Kidney glomerular epithelial cell (primary cell): ENCODE data around the gene FAM78A.

Source experiments
- DNase-seq: peaks from one replicate; lab custom pipeline; 2025; lab: John Stamatoyannopoulos, UW

FAM78A gene

GRCh38 chr9:131276094-131276888 lies at the start of gene FAM78A:
Gene FAM78A (minus strand): TSS chr9:131276510. CDS start chr9:131276179, 331 bp downstream.
- no peak for DNase-seq

- no peak for DNase-seq
Measured at GRCh38 chr9:131324736-131325679, 48.7 kb upstream of the FAM78A start.

DNA sequence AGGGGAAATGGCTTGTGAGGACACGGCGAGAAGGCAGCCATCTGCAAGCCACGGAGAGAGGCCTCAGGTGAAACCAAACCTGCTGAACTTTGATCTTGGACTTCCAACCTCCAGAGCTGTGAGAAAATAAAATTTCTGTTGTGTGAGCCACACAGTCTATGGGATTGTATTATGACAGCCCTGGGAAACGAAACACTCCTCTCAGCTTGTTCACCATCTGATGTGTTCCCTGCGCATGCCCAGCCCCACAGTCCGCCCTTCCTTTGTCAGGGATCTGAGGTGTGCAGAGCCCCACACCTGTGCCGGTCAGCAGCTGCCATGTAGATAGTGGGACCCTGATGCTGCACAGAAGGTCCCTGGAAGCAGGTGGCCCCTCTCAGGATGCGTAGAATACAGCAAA lies 47.3 kb upstream of the FAM78A start:
- DNase-seq, result no peak

GRCh38 chr9:131320031-131320685 lies 43.8 kb upstream of the FAM78A start:
- DNase-seq, result no peak

DNA sequence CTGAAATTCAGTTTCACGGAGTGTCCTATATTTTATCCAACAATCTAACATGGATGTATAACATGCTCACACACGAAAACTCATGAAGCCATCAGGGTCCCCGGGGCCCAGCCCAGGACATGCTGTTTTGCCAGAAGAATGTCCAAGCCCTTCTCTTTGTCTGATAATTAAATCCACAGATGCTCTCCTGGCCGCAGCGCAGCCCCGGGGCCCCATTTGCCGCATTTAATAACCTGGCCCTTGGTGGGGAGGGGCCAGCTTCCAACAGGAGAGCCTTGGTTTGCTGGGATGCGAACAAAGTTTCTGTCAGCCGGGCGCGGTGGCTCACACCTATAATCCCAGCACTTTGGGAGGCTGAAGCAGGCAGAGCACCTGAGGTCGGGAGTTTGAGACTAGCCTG lies 43.2 kb upstream of the FAM78A start:
- DNase-seq, result no peak

DNA sequence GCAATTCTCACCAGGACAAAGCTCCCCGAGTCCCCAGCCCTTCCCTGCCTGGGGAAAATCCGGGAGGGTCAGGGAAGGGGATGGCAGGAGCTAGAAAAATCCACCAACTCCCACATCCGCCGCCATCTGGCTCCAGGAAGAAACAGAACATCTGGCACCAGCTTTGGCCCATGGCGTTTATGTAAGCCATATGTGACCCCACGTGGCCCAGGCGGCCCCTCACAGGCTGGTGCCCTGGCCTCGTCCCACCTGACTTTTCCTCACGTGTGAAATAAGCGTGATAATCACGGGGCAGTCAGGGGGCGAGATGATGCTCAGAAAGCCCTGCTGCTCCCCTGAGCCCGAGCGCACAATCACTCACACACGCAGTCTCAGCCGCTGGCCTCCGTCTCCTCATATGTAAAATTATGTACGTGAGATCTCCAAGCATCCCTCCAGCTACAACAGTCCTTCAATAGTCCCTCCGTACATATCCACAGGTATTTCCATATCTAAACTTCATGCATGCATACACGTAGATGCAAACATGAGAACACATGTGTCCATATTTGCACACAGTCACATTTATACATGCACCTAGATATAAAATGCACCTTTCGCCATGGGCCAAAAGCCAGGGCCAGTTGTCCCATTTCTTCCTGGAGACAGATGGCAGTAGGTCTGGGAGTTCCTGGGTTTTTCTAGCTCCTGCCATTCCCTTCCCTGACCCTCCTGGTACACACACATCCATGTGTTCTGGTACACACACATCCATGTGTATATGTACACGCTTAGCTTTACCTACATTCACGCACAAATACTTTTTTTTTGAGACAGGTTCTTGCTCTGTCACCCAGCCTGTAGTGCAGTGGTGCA lies 42.1 kb upstream of the FAM78A start:
- DNase-seq, result no peak

DNA sequence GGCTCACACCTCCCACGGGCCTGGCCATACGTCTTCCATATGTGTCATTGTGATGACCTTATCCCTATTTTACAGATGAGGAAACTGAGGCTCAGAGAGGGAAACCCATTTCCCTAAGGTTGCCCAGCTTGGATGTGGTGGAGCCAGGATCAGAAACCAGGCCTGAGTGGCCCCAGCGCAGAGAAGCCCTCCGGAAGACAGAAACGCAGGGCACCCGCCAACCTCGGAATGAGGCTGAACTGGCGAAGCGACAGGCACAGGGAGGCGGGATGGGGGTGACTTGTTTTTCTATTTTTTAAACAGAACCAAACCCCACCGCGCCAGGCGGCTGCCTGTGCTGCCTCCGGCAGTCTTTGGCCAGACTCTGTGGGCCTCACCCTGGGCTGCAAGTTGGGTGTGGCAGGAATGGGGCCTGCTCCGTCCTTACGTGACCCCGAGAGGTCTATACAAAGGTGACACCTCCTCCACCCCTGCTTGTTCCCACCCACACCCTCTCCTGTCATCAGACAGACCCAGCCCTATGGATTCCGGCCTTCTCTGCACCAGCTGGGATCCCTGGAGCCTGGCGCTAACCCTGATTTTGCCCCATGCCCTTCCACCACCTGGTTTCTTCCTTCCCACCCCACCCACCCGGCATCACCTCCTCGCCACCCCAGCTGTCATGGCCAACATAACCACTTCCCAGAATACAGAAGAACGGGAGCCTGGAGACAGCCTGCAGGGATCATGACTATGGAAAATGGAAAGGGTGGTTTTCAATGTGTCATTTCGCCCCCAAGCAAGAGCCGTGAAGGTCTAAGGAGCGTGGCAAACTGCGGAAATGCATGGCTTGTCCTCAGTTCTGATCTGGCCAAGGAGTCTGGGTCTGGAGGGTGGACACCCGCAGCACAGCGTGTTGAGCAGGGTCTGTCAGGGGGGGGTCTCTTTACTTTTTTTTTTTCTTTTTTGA lies 36.8 kb upstream of the FAM78A start:
- DNase-seq, result no peak

DNA sequence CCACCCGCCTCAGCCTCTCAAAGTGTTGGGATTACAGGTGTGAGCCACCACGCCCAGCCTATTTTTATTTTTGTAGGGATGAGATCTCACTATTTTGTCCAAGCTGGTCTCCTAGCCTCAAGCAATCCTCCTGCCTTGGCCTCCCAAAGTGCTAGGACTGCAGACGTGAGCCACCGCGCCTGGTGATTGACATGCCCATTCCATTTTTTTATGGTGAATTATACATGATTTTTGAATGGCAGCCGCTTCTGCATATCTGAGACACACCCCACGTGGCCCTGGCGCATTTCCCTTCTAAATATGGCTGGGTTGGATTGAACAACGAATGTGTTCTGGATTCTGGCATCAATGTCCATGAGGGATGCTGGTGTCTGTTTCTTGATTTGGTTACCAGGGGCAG lies 35.9 kb upstream of the FAM78A start:
- DNase-seq, result no peak

DNA sequence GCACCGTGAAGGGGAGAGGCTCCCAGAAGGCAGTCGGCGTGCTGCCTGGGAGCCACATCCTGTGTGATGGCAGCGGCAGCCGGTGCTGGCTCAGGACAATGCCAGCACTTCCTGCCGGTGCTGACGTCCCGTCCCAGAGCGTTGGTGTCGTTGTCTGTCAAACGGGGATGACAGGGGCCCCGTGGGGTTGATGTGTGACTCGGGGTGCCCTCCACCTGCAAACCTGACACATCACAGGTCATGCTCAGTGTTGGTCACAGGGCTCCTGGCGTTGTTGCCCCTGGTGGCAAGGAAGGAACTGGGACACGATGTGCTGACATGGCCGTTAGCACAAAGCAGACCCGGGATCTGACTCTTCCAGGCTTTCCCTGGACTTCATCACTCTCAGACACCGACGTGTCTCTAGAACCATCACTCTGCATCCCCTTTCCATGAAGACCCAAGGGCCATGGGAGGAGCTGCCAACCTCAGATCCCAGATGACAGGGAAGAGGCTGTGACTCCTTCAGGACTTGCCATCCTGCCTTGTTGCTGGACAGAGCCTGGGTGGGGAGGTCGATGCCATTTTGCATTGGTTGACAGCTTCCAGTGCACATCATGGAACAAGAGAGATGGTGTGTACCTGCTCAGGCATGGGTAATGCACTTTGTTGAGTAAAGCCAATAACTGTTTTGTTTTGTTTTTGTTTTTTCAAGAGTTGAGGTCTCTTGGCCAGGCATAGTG lies 34.7 kb upstream of the FAM78A start:
- DNase-seq, result no peak

DNA sequence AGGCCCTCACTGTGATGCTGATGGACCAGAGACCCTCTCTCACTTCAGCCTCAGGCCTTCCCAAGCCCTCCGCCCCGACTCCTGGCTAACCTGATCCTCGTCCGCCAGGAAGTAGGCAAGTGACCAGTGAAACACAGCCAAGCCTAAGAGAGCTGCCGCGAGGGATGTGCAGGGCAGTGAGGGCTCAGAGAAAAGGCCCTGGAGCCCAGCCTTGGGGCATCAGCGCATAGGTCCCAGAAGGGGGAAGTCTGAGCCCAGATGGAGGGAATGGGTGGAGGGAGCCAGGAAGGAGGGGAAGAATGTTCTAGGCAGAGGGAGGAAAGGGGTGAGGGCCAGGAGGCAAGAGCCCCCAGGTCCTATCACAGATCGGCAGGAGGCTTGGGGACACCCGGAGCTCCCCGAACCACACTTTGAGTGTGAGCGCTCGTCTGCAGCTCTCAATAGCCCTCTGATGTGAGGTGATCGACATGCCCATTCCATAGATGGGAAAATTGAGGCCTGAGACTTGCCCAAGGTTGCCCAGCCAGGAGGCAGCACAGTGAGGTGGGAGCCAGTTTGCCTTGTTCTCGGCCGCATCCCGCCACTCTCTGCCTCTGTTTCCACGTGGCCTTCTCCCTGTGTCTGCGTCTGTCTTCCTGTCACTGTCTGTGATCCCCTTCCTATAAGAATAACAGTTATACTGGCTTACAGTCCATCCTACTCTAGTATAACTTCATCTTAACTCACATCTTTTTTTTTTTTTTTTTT lies 33.4 kb upstream of the FAM78A start:
- no peak for DNase-seq

GRCh38 chr9:131308906-131309529 lies 32.7 kb upstream of the FAM78A start:
- no peak for DNase-seq

- no peak for DNase-seq
Measured at GRCh38 chr9:131308452-131308851, 32.1 kb upstream of the FAM78A start.

- no peak for DNase-seq
Measured at GRCh38 chr9:131307974-131308373, 31.7 kb upstream of the FAM78A start.

- no peak for DNase-seq
Measured at GRCh38 chr9:131306397-131307004, 30.2 kb upstream of the FAM78A start.

- no peak for DNase-seq
Measured at GRCh38 chr9:131304676-131305355, 28.5 kb upstream of the FAM78A start.

- DNase-seq, result no peak
Measured at GRCh38 chr9:131303381-131304321, 27.3 kb upstream of the FAM78A start.
